Urothelium cell line (cell line): ENCODE measurements around the gene NIN.

Source experiments
- DNase-seq: peaks from one replicate; pipeline ENCODE4 v3.0.0; 2011; ENCODE audit warnings: low spot score, mixed read lengths
- FAIRE-seq: peaks from 2 replicates; lab custom pipeline; 2011; peaks lifted over from hg19 to GRCh38; lab: Jason Lieb, UNC

Gene NIN

GRCh38 chr14:50794068-50794645 is 36.8 kb downstream of the NIN start:
- FAIRE-seq, result no peak
- no peak for DNase-seq

GRCh38 chr14:50792634-50793068 is 38.3 kb downstream of the NIN start:
- FAIRE-seq (no peak), DNase-seq (no peak)

- FAIRE-seq, result no peak
- DNase-seq, result no peak
Measured at GRCh38 chr14:50792051-50792477, 38.9 kb downstream of the NIN start.

GRCh38 chr14:50791201-50791600 is 39.8 kb downstream of the NIN start:
- no peak for DNase-seq
- no peak for FAIRE-seq

GRCh38 chr14:50790589-50790988 is 40.4 kb downstream of the NIN start:
- no peak for FAIRE-seq
- no peak for DNase-seq

GRCh38 chr14:50786751-50787464 is 44.1 kb downstream of the NIN start:
- DNase-seq, result no peak
- no peak for FAIRE-seq

GRCh38 chr14:50785457-50786063 is 45.4 kb downstream of the NIN start:
- DNase-seq, result no peak
- no peak for FAIRE-seq

GRCh38 chr14:50784683-50785456 is 46.1 kb downstream of the NIN start:
- no peak for DNase-seq
- no peak for FAIRE-seq

- DNase-seq, result no peak
- peak; percentile 55 for FAIRE-seq
Measured at GRCh38 chr14:50783563-50783962, 47.4 kb downstream of the NIN start.

GRCh38 chr14:50780393-50780792 is 50.6 kb downstream of the NIN start:
- FAIRE-seq, result no peak
- no peak for DNase-seq

- peak; percentile 52 for FAIRE-seq
Measured at GRCh38 chr14:50778721-50779483, 52.1 kb downstream of the NIN start.

GRCh38 chr14:50776522-50776921 is 54.4 kb downstream of the NIN start:
- no peak for FAIRE-seq
- DNase-seq, result no peak

More at GRCh38 chr14:50778721-50779483, 52.1 kb downstream of the NIN start:
- no peak for DNase-seq

- FAIRE-seq (peak; percentile 23), DNase-seq (peak; percentile 86)
Measured at GRCh38 chr14:50775357-50775756, 55.6 kb downstream of the NIN start.

GRCh38 chr14:50774542-50775267 is 56.3 kb downstream of the NIN start:
- DNase-seq (no peak), FAIRE-seq (peak; percentile 48)

- DNase-seq (peak; percentile 70), FAIRE-seq (peak; percentile 23)
Measured at GRCh38 chr14:50773632-50774541, 57.1 kb downstream of the NIN start.

GRCh38 chr14:50772412-50772811 is 58.5 kb downstream of the NIN start:
- DNase-seq (no peak), FAIRE-seq (no peak)

GRCh38 chr14:50770586-50770985 is 60.4 kb downstream of the NIN start:
- no peak for FAIRE-seq
- DNase-seq, result no peak

- DNase-seq (no peak), FAIRE-seq (no peak)
Measured at GRCh38 chr14:50769863-50770500, 61.0 kb downstream of the NIN start.
